CMK (cell line): ENCODE results near the gene FAM184A.
"Not testable (repeated sequence)": the region's sequence is repeated elsewhere in the genome, so short reads cannot be mapped to it uniquely, and the experiment has no call there.

Experiments used
- DNase-seq: peaks from one replicate; pipeline ENCODE4 v3.0.0-alpha.2; 2010; ENCODE audit warnings: low read depth

FAM184A gene

DNA sequence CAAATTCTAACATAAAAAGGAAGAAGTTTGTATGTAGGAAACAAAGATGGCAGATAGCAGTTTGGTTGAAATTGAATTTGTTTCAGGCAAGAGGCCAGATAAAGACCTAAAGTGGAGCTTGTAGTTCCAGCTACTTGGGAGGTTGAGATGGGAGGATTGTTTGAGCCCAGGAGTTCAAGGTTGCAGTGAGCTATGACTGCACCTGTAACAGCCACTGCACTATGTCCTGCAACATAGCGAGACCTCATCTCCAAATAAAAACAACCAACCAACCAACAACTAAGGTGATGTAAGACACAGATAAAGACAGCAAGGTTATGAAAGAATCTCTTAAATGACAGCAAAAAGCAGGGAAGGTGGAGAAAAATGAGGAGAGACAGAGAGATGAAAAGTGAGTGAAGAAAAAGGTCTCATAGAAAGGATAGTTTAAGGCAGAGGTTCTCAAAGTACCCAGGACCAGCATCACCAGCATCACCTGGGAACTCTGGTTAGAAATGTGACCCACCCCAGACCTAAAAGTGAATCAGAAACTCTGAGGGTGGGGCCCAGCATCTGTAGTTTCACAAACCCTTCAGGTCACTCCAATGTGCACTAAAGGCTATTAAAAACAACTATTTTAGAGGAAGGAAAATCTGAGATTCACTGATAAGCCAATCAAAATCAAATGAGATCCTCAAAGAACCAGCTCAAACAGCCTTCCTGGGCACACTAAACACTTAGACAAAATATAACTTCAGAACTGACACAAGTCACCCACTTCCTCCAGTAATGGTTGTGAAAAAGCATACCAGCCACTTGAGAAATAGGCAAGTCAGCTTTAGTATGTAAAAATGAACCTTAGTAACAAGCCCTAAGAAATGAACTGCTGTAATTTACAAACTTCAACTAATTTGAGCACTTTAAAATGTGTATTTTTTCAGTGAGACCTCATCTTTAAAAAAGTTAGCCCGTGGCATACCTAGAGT is 57.6 kb downstream of the FAM184A start:
- no peak for DNase-seq

DNA sequence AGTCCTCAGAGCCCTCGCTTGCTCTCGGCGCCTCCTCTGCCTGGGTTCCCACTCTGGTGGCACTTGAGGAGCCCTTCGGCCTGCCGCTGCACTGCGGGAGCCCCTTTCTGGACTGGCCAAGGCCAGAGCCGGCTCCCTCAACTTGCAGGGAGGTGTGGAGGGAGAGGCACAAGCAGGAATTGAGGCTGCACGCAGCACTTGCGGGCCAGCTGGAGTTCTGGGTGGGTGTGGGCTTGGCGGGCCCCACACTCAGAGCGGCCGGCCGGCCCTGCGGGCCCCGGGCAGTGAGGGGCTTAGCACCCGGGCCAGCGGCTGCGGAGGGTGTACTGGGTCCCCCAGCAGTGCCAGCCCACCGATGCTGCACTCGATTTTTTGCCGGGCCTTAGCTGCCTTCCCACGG is 63.3 kb downstream of the FAM184A start:
- DNase-seq: not testable (repeated sequence)

DNA sequence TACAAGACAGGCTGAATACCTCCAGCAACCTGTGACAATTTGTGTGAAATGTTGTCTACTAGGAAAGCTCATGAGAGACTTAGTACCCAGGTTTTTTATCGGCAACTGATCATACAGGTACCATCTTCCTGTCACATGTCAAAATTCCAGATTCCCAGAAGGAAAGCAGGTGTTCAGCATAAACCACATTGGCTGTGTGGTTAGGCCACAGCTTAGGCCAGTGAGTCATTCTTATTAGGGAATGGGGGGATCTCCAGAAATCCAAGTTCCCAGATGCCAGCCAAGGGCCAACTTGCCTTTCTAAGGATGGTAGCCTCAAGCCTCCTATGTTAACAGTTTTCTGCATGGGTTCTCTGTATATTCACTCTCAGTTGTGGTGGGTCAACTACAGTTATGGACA is 65.9 kb downstream of the FAM184A start:
- DNase-seq: no peak

DNA sequence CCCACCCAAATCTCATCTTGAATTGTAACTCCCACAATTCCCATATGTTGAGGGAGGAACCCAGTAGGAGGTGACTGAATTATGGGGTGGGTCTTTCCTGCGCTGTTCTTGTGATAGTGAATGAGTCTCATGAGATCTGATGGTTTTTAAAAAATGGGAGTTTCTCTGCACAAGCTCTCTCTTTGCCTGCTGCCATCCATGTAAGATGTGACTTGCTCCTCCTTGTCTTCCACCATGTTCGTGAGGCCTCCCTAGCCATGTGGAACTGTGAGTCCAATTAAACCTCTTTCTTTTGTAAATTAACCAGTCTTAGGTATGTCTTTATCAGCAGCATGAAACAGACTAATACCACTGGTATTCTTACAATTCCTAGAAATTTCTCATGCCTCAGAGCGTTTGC is 69.2 kb downstream of the FAM184A start:
- DNase-seq: not testable (repeated sequence)

DNA sequence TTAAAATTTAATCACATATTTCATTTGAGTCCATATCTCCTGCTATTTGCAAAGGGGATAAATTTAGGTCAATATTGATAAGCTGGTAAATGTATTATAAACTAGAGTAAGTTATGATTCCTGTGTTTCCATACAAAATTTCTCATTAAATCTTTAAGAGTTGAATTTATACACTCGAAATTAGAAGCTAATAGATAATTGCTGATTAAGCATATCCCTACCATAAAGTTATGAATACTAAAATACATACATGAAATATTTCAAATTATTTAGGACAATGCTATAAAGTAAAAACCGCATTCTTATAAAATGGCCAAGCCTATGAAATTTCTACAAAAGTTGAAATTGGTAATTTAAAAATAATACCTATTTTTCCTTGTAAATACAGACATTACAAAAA is 71.5 kb downstream of the FAM184A start:
- DNase-seq: no peak

DNA sequence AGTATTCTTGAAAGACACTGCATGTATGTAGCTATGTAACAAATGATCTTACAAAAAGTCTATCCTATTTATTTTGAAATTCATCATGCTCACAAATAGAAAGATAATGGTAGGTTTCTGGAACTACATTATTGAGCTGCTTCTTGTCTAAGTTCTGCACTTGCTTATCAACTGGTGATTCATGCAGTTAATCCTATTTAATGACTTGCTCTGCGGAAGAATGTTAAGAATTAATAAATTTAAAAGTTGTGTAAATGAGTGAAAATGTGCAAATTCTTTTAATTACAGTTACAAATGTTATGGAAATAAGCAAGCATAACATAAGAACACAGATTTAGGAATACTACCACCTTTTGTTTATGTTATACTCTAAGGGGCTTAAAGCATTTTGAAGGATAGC is 76.4 kb downstream of the FAM184A start:
- no peak for DNase-seq

DNA sequence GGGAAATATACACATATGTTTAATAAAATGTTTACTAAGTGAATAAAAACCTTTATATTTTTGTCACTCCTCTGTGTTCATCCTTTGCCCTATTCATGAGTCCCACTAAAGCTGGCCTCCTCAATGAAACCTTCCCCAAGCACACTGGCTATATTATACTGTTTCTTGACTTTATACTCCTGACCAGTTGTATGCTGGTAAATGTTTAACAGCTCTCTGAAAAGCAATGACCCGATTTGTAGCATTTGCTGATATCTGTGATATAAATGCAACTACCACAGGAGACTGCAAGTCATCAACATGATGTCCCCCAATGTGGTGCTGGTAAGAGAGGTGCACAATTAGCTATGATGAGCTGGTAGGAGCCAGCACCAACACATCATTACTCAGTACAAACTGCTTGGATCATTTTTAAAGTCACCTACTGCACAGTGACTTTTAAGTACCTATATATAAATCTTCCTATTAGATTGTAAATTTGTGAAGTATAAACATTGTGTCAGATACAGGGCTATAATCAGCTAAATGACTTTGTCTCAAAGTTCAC is 78.9 kb downstream of the FAM184A start:
- DNase-seq: no peak

DNA sequence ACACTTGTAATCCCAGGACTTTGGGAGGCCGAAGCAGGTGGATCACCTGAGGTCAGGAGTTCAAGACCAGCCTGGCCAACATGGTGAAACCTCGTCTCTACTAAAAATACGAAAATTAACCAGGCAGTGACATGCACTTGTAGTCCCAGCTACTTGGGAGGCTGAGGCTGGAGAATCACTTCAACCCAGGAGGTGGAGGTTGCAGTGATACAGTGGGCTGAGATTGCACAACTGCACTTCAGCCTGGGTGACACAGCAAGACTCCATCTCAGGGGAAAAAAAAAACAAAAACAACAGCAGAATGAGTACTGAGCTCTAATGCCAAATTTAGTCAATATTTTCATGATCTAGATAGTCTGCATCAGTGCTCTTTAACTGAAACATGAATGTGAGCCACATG is 81.0 kb downstream of the FAM184A start:
- DNase-seq: not testable (repeated sequence)

DNA sequence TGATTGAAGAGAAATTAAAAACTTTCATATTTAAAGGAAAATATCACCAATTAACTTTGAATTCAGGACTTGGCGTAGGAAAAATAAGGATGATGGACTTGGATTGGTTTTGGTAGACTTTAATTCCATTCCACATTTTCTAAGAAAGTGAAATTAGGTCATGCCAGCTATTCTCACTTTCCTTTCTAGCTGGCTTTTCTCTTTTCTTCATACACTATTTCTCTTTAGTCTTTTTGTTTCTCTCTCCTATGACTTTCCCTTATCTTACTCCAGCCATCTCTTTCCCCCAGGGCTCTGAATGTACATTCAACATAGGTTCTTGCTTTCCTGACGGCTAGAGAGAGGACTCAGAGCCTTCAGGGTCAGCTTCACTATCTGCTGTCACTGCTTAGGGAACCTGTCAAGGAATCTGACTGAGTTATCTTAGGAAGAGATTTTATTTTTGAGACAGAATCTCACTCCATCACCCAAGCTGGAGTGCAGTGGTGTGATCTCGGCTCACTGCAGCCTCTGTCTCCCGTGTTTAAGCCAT is 82.1 kb downstream of the FAM184A start:
- DNase-seq: no peak

DNA sequence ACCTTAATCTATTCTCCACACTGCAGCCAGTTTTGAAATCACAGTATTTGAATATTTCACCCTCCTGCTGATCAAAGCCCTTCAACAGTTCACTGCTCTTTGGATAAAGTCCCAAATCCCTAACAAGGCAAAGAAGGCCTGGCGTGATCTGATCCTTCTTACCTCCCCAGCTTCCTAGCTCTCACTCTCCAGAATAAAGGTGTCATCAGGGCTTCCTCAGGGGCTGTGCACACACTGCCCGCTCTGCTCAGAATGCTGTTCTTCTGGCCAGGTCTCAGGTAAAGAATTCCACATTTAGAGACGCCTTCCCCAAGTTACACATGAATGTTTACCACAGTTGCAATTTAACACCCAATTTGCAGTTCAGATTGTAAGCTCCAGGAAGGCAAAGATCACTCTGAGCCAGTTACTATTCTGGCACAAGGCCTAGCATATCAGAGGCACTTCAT is 84.6 kb downstream of the FAM184A start:
- no peak for DNase-seq

DNA sequence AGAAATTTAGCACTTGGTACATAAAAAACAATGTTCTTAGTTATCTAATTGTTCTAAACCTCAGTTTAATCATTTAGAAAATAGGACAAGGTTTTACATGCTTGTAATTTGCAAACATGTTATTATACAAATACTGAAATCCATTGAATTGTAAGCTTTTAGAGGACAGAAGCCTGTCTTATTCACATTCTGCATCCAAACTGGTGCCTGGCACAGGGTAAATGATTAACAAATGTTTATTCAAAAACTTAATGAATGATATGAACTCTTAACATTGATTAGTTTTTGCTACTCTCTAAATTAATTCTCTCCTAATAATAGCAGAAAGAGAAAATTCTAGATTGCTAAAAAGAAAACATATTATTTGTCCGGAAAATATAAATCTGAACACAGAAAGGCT is 85.1 kb downstream of the FAM184A start:
- DNase-seq: no peak

DNA sequence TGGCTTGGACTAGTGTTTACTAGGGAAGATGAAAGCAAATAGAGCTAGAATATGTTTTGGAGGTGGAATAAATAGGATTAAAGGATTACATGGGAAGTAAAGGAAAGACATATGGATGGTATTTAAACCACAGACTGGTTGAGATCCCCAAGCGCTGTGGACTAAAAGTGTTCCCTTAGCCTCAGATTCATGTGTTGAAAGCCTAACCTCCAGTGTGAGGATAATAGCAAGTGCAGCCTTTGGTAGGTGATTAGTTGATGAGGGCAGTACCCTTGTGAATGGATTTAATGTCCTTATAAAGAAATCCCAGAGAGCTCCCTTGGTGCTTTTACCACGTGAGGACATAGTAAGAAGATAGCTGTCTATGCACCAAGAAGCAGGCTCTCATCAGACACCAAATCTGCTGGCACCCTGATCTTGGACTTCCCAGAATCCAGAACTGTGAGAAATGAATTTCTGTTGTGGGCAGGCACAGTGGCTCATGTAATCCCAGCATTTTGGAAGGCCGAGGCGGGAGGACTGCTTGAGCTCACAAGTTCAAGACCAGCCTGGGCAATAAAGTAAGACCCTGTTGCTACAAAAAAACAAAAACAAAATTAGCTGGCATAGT is 86.2 kb downstream of the FAM184A start:
- no peak for DNase-seq

DNA sequence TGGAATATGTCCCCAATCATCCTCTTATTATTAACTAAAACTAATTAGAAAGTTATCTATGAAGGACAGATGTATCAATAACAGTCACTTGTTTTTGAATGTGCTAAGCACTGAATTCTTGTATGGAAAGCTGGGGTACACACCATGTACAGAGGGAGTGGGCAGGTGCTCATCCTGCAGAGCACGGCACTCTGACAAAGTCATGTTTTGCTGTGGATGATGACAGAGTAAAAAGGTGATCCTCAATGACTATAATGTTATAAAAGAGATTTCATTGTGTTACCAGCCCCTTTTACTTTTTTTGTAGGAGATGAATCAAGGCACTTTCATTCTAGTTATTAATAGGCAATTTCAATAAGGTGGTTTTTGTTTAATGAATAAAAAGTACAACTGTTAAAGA is 92.2 kb downstream of the FAM184A start:
- DNase-seq: no peak

DNA sequence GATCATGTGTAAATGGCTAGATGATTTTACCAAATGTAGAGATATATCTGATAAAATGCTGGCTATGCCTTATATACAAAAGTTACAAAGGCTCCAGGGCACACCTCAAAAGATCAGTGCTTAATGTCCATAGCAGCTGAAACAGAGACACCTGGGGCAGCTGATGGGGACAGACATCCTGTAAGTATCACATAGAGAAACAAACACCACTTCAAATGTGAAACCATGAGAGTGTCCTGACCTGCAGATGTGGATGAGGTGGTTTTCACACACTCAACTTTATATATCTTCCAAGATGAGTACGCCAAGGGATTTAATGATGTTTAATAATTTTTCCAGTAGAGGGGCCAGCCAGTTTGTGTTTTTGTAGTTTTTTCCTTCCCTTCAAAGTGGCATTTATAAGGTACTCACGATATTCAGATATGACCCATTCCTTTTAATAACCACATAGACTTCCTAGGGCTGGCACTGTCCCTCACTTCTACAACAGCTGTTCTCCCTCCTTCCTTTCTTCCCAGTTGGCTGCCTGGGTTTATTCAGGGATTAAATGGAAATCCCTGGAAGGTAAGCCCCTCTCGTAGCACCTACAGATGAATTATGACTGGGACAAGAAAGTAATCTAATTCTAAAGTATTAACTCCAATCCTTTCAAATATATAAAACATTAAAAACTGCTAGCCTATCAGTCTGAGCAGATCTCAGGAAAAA is 93.2 kb downstream of the FAM184A start:
- DNase-seq: no peak

DNA sequence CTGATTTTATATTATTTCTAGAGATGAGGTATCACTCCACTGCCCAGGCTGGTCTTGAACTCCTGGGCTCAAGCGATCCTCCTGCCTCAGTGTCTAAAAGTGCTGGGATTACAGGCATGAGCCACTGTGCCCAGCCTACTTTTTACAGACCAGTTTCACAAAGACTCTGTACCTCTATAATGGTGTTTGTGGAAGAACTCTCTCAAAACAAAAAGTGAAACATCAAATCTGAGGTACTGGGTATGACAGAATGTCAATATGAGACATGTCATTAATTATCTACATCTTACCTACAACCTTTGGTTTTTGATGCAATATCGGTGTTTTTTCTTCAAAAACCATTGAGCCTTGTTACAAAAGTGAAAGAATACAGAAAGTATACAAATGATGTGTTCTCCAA is 94.1 kb downstream of the FAM184A start:
- DNase-seq: no peak

DNA sequence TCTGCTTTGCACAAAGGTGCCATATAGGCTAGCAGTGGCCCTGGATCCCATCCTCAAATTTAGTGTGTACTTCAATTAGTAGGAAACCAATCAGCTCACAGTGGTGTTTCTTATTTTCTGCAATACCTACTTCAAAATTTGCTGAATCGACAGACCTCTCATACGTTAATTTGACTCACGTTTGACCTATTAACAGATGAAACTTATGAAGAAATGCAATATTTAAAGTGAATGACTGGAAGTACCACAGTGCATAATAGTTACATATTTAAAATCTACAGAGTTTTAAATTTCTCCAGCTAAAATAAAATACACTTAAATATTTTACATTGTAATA is 95.9 kb downstream of the FAM184A start:
- no peak for DNase-seq

DNA sequence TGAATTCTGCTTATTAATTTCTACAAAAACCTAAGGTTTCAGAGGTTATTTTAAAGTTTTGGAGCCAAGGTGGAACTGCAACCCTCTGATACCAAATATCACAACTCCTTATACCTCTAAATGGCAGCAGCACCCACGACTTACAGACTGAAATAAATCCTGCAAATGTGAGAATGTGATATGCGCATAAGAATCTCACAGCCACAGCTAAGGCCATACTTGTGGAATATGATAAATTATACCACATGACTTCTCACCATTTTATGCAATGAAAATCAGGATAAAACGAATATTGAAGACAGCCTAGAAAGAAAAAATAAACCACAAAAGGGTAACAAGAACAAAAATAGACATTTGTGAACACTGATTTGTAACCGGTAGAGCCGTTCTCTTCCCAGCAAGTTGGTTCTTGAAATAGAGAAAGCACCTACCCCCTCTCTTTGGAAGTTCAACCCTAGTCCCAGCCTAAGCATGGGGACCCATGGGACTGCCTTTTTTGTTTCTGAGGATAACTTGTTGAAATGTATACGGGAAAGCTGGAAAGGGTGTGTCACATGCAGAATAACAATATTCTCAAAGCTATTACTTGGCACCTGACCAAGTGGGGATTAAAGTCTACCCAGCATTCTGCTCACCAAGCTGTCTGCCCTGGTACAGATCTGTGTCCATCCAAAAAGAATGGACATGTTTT is 96.4 kb downstream of the FAM184A start:
- no peak for DNase-seq

DNA sequence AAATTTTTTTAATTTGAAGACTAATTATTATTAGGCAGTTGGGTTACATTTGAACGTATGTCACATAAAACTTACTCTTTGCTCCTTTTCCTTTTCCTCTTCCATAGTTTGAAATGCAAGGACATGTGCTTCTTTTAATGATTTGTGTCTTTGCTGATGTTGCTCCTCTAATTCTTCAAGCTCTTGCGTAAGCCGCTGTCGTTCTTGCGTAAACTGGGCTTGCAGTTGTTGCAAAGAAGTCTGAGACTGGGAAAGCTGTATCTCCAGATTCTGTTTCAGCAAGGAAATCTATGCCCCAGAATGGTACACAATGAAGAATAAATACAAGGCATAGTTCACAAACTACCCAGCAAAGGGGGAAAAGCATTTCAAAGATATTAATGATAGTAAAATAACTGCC is 98.4 kb downstream of the FAM184A start:
- no peak for DNase-seq

DNA sequence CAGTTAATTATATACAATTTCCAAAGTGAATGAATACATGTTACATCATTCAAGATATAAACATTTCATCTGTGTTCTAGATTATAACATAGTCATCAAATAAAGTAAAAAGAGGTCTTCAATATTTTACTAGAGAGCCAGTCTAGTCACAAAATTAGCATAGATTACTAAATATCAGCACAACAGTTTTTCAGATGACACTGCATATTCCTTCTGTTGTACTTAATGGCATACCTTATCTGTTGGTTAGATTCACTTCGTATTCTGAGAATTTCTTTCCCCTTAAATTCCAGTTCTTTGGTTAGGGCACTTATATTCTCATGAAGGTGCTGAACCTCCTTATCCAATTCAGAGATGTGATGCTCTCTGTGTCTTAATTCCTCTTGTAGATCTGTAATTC is 103.7 kb downstream of the FAM184A start:
- DNase-seq: no peak

DNA sequence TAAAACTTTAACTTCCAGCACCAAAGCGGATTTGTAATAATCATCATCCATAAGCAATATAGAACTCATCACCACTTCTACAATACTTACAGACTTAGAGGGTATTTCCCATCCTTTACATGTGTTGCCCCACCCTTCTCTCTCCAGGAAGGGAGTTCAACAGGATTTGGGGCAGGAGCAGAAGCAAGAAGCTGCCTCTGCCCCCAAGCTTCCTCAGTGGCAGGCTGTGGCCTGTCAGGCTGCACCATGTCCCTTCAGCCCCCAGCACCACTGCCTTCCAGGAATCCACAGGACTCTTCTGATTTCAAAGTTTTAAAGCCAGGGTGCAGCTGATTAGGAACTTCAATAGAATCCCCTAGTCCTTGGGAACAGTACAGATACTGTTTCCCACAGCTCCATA is 106.8 kb downstream of the FAM184A start:
- no peak for DNase-seq

DNA sequence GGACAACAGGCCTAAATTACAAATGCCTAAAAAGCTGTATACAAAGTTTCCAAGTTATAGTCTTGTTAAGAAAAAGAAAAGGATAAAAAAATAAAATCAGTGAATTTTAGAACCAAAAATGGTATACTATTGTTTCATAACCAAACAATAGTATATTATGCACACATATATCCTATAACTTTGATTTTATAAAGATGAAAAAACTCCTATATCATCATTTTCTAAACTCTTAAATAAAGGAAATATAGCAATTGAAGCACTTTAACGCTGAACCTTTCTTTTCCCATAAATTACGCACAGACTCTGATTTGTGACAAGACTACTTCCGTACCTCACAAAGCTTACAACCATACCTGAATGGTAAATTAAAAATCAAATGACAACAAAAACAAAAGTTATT is 107.6 kb downstream of the FAM184A start:
- DNase-seq: no peak

DNA sequence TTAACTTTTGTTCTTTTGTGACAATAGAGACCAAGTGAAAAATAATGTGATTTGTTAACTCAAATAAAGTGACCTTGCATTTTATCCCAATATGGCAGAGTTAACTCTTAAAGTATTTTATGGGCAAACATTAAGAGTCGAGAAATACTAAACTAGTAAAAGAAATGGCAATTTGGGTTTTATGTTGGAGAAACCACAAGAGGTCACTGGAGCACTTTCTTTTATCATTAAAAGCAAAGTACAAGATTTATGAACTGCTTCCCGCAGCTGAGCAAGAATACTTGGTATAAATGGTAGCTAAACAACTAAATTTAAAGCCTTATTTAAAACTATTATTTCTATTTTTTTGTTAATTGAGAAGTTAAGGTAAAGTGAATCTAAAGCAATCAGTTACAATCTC is 110.0 kb downstream of the FAM184A start:
- DNase-seq: no peak
